Measurements from ENCODE around the gene S1PR2. TPM values are rescaled to one million over a fixed set of nuclear protein-coding genes. Genes with fewer than 3 reads are reported as not detected.
"Not testable (repeated sequence)": the region's sequence is repeated elsewhere in the genome, so short reads cannot be mapped to it uniquely, and the experiment has no call there.

Gene S1PR2
- total RNA-seq, 1 donor from 2014 or later = 2.4 TPM

GRCh38 chr19:10194500-10195198, 36.5 kb downstream of the S1PR2 start, which contains the start of gene DNMT1:
DNMT1 (minus strand) TSS chr19:10194953; CDS start chr19:10194899, 54 bp downstream.
- DNase-seq (ENCODE audit: low spot score in 2 of 2) (peak; percentile 97 to 99), FAIRE-seq (no peak)

- DNase-seq (ENCODE audit: low spot score in 2 of 2) = no peak
- FAIRE-seq = no peak
These were observed 37.2 kb downstream of the S1PR2 start for GRCh38 chr19:10193790-10194499.

- DNase-seq (ENCODE audit: low spot score in 2 of 2) (no peak), FAIRE-seq (no peak)
These were observed 38.2 kb downstream of the S1PR2 start for GRCh38 chr19:10192922-10193321.

- FAIRE-seq = no peak
- no peak for DNase-seq (ENCODE audit: low spot score in 2 of 2)
These were observed 39.8 kb downstream of the S1PR2 start for GRCh38 chr19:10191347-10191746.

- no peak for FAIRE-seq
These were observed 41.1 kb downstream of the S1PR2 start for GRCh38 chr19:10190026-10190425.

GRCh38 chr19:10189616-10190015, 41.5 kb downstream of the S1PR2 start:
- no peak for DNase-seq (ENCODE audit: low spot score in 2 of 2)
- FAIRE-seq = no peak

More at GRCh38 chr19:10190026-10190425, 41.1 kb downstream of the S1PR2 start:
- no peak for DNase-seq (ENCODE audit: low spot score in 2 of 2)

GRCh38 chr19:10187315-10187714, 43.8 kb downstream of the S1PR2 start:
- FAIRE-seq = no peak
- DNase-seq (ENCODE audit: low spot score in 2 of 2) = no peak

- FAIRE-seq (no peak), DNase-seq (ENCODE audit: low spot score in 2 of 2) (no peak)
These were observed 46.5 kb downstream of the S1PR2 start for GRCh38 chr19:10184636-10185035.

GRCh38 chr19:10183926-10184325, 47.2 kb downstream of the S1PR2 start:
- DNase-seq (ENCODE audit: low spot score in 2 of 2) = no peak
- no peak for FAIRE-seq

- FAIRE-seq (no peak), DNase-seq (ENCODE audit: low spot score in 2 of 2) (no peak)
These were observed 48.3 kb downstream of the S1PR2 start for GRCh38 chr19:10182847-10183246.

- no peak for DNase-seq (ENCODE audit: low spot score in 2 of 2)
- peak; percentile 19 for FAIRE-seq
These were observed 49.1 kb downstream of the S1PR2 start for GRCh38 chr19:10182076-10182475.

GRCh38 chr19:10180459-10180858, 50.7 kb downstream of the S1PR2 start:
- no peak for DNase-seq (ENCODE audit: low spot score in 2 of 2)
- FAIRE-seq = no peak

- not testable (repeated sequence) for FAIRE-seq; DNase-seq (ENCODE audit: low spot score in 2 of 2)
These were observed 51.1 kb downstream of the S1PR2 start for GRCh38 chr19:10180024-10180423.

GRCh38 chr19:10173527-10173926, 57.6 kb downstream of the S1PR2 start:
- DNase-seq (ENCODE audit: low spot score in 2 of 2) = no peak
- FAIRE-seq = no peak

Small RNA genes lying within 50 kb of the gene (small RNA-seq; reads per million reads assigned to genes)
- not detected for gene MIR4322

Other genes with a start within 250 kb of the S1PR2 start
- 0.82 TPM for gene COL5A3, start 220.8 kb downstream of the S1PR2 start, total RNA-seq
- not detected for gene RDH8, start 217.8 kb downstream of the S1PR2 start, total RNA-seq
- gene SHFL, start 145.0 kb downstream of the S1PR2 start, total RNA-seq = 3.3 TPM
- not detected for gene ANGPTL6, start 128.7 kb downstream of the S1PR2 start, total RNA-seq
- gene PPAN, start 125.0 kb downstream of the S1PR2 start, total RNA-seq = 15.1 TPM
- 4.1 TPM for gene P2RY11, start 119.6 kb downstream of the S1PR2 start, total RNA-seq
- gene EIF3G, start 111.4 kb downstream of the S1PR2 start, total RNA-seq = 108 TPM
- gene DNMT1, start 36.4 kb downstream of the S1PR2 start, total RNA-seq = 28.9 TPM
- gene MRPL4, start 20.9 kb upstream of the S1PR2 start, total RNA-seq = 10.2 TPM
- 0.41 TPM for gene ICAM1, start 39.8 kb upstream of the S1PR2 start, total RNA-seq
- 0.41 TPM for gene ICAM4, start 55.6 kb upstream of the S1PR2 start, total RNA-seq
- 6.1 TPM for gene ICAM5, start 58.6 kb upstream of the S1PR2 start, total RNA-seq
- gene ZGLP1, start 78.5 kb upstream of the S1PR2 start, total RNA-seq = 1.6 TPM
- gene FDX2, start 84.7 kb upstream of the S1PR2 start, total RNA-seq = 11.4 TPM
- gene RAVER1, start 102.2 kb upstream of the S1PR2 start, total RNA-seq = 2.4 TPM
- gene ICAM3, start 108.3 kb upstream of the S1PR2 start, total RNA-seq = 0.82 TPM
- 29.8 TPM for gene TYK2, start 149.2 kb upstream of the S1PR2 start, total RNA-seq
- gene CDC37, start 172.2 kb upstream of the S1PR2 start, total RNA-seq = 44.0 TPM
- 3.3 TPM for gene PDE4A, start 189.2 kb upstream of the S1PR2 start, total RNA-seq

Data from frontal cortex (tissue), 4 donors.